ENCODE data around the gene FAM167B. TPM values are rescaled to one million over a fixed set of nuclear protein-coding genes. Genes with fewer than 3 reads are reported as not detected.
A peak's percentile ranks its signal among the peaks of the same experiment; 100 is the strongest.

The FAM167B gene
- total and polyA plus RNA-seq, 2 of the 4 experiments (the other 2 are of a cell fraction) = 0.18 to 0.53 TPM

- Histone ChIP-seq H3K36me3 (ENCODE audit: control insufficient read depth, insufficient read depth, low read length) (no peaks in the 10 kb centered on the region), H2BK120ac (ENCODE audit: low read depth, low read length) (peak overlapping the region; percentile 86), H3K56ac (ENCODE audit: extremely low read depth, insufficient read depth, low read length) (no peak overlapping the region), H3K27me3 (ENCODE audit: control insufficient read depth, insufficient read depth, low read length) (no peaks in the 10 kb centered on the region; the same call in 1 of the 2 replicates), H4K8ac (ENCODE audit: low read depth in 2 of 2, low read length in 2 of 2) (peak overlapping the region; percentile 58 to 70; a peak in 3 of 4 replicates), H3K4me3 (ENCODE audit: insufficient read depth, low read depth, low read length) (no peak overlapping the region), H4K91ac (ENCODE audit: insufficient read depth, low read depth, low read length) (peak overlapping the region; percentile 72), H4K5ac (ENCODE audit: low read depth, low read length) (peak overlapping the region; percentile 27; the same call in 1 of the 2 replicates), H3K79me1 (ENCODE audit: low read depth in 1 of 2, low read length in 2 of 2) (peaks cover 0 to 5% of the 10 kb centered on the region in 2 experiments; a peak in 2 of 4 replicates), H3K4ac (ENCODE audit: low read depth, low read length) (peak overlapping the region; percentile 94), H3K4me1 (ENCODE audit: control insufficient read depth, insufficient read depth, low read length) (peaks cover 18% of the 10 kb centered on the region), H3K14ac (replicated peaks; ENCODE audit: low read depth, low read length) (peak overlapping the region; percentile 76; the same call in 1 of the 2 replicates), H3K9ac (ENCODE audit: low read depth, low read length) (no peak overlapping the region), H3K23ac (ENCODE audit: low read depth, low read length) (no peak overlapping the region), H3K18ac (ENCODE audit: low read depth, low read length) (peak overlapping the region; percentile 45), H4K20me1 (ENCODE audit: insufficient read depth, low read length) (no peaks in the 10 kb centered on the region), H3K9me1 (ENCODE audit: insufficient read depth, low read length) (peaks cover 11% of the 10 kb centered on the region), H3K4me2 (ENCODE audit: low read depth, low read length) (no peak overlapping the region), H2BK20ac (ENCODE audit: low read depth, low read length) (peak overlapping the region; percentile 81), H2AFZ (replicated peaks; ENCODE audit: low read length, poor library complexity) (peak overlapping the region; percentile 84), H2AK5ac (ENCODE audit: low read depth, low read length) (peak overlapping the region; percentile 77; the same call in 1 of the 2 replicates), H3K27ac (ENCODE audit: insufficient read depth, low read length) (peak overlapping the region; percentile 54; the same call in 1 of the 2 replicates), H2BK5ac (ENCODE audit: low read depth, low read length, poor library complexity, severe bottlenecking) (peak overlapping the region; percentile 42), H2BK15ac (ENCODE audit: low read depth, low read length) (peak overlapping the region; percentile 81; the same call in 1 of the 3 replicates), H2AK9ac (replicated peaks; ENCODE audit: low read depth, low read length, poor library complexity) (peak overlapping the region; percentile 84), H3K9me3 (ENCODE audit: control insufficient read depth, insufficient read depth, low read length) (no peaks in the 10 kb centered on the region)
- no peak for TF ChIP-seq MAZ (IDR thresholded peaks at IDR 0.05; ENCODE audit: borderline replicate concordance, low read depth, low read length)
- DNase-seq (no peak), ATAC-seq (ENCODE audit: low read depth) (no peak)
- intact Hi-C loops (cut with micrococcal nuclease) = no loop called here
- in situ Hi-C loops (cut with MboI; ENCODE audit: low sequenced_read_pairs) = no loop called here
- 67% methylated on average over 3 of the region's 12 CpGs; no CpG with 5 or more reads in 1 of the 2 experiments for WGBS, 2 experiments (ENCODE audit: extremely low coverage in 2 of 2, insufficient read length in 1 of 2)
- dilution Hi-C loops (cut with HindIII; ENCODE audit: low sequenced_read_pairs, unreplicated experiment) = no loop called here
- BruUV-seq (replicated peaks) = no TSS peak
- POLR2A ChIA-PET (ENCODE audit: unreplicated experiment) = interaction anchor here (0.6 kb wide), 1 partner anchor 69 kb away, joined by 3 read pairs; no protein-coding TSS in a partner anchor
- CTCF ChIA-PET = interaction anchor here (1.1 to 1.5 kb wide), 3 partner anchors 32 to 76 kb away, joined by 3 to 6 read pairs (median 3); no protein-coding TSS in a partner anchor
Observed at GRCh38 chr1:32247452-32247851, 430 bp downstream of the FAM167B start.

Data from IMR-90 (cell line).